ENCODE measurements around the gene NAP1L4.

NAP1L4 gene

DNA sequence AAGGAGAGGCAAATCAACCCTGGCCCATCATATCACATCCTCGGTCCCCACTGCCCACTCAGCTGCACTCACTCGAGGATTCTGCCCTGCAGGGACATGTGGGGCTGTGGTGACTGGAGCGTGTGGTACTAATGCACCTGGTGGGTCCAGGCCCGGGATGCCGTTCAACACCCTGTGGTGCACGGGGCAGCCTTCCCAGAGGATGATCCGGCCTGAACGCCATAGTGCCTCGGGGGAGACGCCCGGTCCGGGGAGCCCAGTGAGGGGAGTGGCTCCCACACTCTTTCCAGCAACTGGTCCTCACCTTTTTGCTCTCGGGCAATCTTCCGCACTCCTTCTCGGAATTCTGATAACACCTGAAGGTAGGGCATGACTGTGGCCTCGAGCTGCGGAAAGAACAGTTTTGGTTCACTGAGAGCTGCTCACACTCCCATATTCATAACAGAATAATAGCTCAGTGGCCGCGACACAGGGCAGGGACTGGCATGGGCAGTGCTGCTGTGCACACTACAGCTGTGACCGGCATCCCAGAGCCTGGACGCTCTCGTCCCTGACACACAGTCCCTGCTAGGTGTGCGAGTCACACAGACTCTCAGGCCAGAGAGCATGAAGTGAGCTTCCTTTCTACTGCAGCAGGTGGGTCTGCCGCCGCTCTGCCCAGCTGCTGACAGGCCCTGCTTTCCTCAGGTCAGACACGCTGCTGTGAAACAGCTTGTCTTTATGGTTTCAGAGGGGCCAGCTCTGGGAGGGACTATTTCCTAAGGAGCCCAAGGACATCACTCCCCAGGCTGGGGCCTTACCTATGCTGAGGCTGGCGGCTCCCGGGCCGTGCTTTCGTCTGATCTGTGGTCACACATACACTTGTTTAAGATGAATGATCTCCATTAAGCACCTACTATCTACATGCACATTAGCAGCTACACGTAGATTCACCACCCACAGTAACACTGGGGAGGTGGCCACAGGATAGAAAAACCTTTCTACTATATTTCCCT is 20.1 kb upstream of the NAP1L4 start:
- DNase-seq (ENCODE audit: low read depth), result no peak
- no peak overlapping the region for H3K4me3 ChIP-seq (replicated peaks; ENCODE audit: low read depth, low read length)
- TF ChIP-seq, protein P1, sequence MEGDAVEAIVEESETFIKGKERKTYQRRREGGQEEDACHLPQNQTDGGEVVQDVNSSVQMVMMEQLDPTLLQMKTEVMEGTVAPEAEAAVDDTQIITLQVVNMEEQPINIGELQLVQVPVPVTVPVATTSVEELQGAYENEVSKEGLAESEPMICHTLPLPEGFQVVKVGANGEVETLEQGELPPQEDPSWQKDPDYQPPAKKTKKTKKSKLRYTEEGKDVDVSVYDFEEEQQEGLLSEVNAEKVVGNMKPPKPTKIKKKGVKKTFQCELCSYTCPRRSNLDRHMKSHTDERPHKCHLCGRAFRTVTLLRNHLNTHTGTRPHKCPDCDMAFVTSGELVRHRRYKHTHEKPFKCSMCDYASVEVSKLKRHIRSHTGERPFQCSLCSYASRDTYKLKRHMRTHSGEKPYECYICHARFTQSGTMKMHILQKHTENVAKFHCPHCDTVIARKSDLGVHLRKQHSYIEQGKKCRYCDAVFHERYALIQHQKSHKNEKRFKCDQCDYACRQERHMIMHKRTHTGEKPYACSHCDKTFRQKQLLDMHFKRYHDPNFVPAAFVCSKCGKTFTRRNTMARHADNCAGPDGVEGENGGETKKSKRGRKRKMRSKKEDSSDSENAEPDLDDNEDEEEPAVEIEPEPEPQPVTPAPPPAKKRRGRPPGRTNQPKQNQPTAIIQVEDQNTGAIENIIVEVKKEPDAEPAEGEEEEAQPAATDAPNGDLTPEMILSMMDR (IDR thresholded peaks at IDR 0.05; ENCODE audit: low read length, missing control alignments), result no peak

DNA sequence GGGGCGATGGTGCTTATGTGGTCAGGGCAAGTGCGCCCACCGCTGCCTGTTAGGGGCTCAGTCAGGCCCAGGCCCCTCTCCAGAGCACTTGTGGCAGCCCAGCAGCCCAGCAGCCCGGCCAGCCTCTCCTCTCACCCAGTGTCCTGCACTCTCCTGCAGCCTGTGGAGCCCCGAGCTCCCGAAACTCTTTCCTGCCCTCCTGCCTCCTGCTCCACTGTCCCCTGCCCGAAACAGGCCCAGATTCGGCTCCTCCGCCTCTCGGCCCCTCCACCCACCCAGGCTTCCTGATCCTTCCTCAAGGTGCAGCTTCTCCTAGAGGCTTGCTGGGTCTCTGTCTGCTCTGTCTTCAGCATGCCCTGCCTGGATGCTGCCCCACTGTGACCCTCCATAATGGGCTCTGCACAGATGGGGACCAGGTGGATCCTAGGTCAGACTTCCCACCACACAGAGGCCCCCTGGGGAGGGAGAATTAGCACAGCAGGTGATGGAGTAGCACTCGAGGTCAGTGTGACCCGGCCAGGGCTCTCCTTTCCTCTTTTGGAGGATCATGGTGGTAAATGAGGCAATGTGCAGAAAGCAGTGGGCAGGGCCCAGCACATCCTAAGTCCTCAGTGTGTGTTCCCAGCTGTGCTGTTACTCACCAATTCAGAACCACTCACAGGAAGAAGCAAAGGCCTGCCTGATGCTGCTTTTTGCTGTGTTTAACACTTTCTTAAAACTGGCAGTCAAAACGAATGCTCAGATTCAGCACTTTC is 18.6 kb upstream of the NAP1L4 start:
- TF ChIP-seq, protein P1 (IDR thresholded peaks at IDR 0.05; ENCODE audit: low read length, missing control alignments), result no peak
- H3K4me3 ChIP-seq (replicated peaks; ENCODE audit: low read depth, low read length), result no peak overlapping the region
- no peak for DNase-seq (ENCODE audit: low read depth)

DNA sequence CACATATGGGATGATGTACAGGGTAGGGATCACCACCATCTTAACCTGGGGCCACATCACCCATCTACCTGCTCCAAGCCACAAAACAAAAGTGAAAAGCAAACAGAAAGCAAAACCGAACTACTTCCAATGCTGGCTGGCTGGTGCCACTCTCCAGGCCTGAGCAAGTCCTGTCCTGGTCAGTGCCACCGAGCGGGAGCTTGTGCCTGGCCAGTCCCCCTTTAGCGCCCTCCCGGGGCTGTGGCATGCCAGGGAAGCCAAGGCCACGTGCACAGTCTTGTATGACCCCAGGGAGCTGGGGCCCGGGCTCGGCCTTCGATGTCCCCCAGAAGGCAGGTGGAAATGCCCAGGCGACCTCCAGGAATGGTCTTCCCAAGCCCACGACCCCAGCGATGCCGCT is 17.9 kb upstream of the NAP1L4 start:
- no peak overlapping the region for H3K4me3 ChIP-seq (replicated peaks; ENCODE audit: low read depth, low read length)
- no peak for DNase-seq (ENCODE audit: low read depth)
- TF ChIP-seq, protein P1 (IDR thresholded peaks at IDR 0.05; ENCODE audit: low read length, missing control alignments), result no peak

DNA sequence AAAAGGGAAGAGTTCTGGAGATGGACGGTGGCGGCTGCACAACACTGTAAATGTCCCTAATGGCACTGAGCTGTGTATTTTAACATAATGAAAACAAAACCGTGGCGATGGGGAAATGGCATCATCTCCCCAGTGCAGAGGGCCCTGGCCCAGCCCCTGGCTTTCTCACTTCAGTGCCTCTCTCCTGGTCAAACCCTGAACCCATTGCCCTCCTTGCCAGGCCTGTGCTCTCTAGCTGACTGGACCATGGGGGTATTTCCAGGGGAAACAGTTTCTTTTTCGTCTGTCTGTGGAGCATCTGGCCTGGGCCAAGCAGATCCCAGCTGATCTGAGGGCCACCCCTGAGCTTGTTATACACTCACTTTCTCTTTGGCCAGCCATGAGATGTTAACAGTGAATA is 17.4 kb upstream of the NAP1L4 start:
- DNase-seq (ENCODE audit: low read depth), result no peak
- TF ChIP-seq, protein P1 (IDR thresholded peaks at IDR 0.05; ENCODE audit: low read length, missing control alignments), result no peak
- no peak overlapping the region for H3K4me3 ChIP-seq (replicated peaks; ENCODE audit: low read depth, low read length)

DNA sequence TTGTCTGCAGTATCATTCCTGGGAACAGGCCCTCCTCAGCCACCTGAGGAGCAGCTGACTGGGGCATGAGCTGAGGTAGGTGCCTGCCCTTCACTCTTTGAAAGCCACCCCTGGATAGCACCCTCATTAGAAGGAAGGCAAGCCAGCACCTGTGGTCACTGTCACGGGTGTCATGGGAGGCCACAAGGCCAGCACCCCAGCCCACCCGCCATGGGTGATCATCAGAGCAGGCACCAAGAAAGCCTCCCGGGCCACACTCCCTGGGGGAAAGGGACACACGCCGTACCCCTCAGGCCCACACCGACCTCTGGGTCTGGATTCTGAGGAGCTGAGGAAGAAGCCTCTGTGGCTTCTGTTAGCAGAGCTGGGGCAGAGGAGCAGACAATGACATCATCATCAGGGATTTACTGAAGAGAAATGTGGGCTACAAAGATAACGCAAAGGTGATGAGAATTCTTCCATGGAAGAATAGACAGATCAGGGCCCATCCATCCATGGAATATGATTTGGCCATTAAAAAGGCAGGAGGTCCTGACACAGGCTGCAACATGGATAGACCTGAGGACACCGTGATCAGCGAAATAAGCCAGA is 16.7 kb upstream of the NAP1L4 start:
- DNase-seq (ENCODE audit: low read depth), result no peak
- H3K4me3 ChIP-seq (replicated peaks; ENCODE audit: low read depth, low read length), result no peak overlapping the region
- TF ChIP-seq, protein P1 (IDR thresholded peaks at IDR 0.05; ENCODE audit: low read length, missing control alignments), result no peak

DNA sequence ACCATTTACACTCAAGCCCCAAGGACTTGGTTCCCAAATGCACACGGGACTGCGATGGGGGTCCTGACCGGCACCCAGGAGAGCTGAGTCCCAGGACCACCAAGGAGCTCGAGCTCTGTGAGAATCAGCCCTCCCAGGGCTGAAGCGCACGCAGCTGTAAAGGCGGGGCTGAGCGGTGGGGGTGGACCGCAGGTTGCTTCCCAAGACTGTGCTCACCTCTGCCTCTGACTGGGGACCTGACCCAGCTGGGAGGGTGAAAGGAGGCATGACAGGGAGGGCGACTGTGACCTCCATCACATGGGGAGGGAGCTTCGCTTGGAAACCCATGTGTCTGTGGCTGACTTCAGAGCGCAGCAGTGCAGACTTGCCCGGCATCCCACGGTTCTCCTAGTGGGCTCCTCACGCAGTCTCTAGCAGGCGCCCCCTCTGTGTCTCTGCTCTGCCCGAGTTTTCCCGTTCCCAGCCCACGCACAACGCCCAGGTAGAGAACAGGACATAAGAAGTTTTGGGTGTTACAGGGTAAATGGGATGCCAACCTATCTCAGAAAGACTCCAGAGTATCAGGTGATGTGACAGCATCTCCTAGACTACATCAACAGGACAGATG is 15.4 kb upstream of the NAP1L4 start:
- DNase-seq (ENCODE audit: low read depth), result no peak
- TF ChIP-seq, protein P1 (IDR thresholded peaks at IDR 0.05; ENCODE audit: low read length, missing control alignments), result no peak
- no peak overlapping the region for H3K4me3 ChIP-seq (replicated peaks; ENCODE audit: low read depth, low read length)

All from fibroblast of pulmonary artery (primary cell).